Measurements from ENCODE around the gene PDE10A.

DNA sequence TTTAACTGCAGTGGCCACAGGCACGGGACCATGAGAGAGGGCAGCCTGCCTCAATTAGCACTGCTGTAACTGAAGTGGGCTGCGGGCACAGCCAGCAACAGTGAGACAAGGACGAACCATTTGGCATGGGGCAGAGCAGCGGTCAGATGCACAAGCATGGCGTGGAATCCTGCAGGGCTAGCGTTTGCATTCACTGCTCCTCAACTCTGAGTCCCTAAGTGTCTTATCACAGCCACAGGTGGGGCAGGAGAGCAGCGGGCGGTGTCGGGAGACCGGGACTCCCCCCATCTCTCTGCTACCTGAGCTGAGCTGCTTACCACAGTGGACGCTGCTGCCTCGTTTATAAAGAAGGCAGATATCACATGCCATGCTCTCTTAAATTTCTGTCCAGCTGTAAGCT, 31.3 kb upstream of the PDE10A start:
- TF ChIP-seq CTCF (IDR thresholded peaks at IDR 0.05): no peak
- TF ChIP-seq POLR2A (IDR thresholded peaks at IDR 0.05; ENCODE audit: low read depth): no peak

Data from esophagus muscularis mucosa (tissue), 3 donors.